Activated CD4-positive, alpha-beta T cell treated with anti-CD3 and anti-CD28 coated beads for 24 hours (primary cell): ENCODE results near the gene MUC21.
"Not testable (repeated sequence)": the region's sequence is repeated elsewhere in the genome, so short reads cannot be mapped to it uniquely, and the experiment has no call there.

ENCODE experiments used
- DNase-seq, 2 donors: peaks; one replicate each; pipeline ENCODE4 v3.0.0-alpha.2; 2020; ENCODE audit warnings: low read depth in 2 of 2

MUC21 gene

DNA sequence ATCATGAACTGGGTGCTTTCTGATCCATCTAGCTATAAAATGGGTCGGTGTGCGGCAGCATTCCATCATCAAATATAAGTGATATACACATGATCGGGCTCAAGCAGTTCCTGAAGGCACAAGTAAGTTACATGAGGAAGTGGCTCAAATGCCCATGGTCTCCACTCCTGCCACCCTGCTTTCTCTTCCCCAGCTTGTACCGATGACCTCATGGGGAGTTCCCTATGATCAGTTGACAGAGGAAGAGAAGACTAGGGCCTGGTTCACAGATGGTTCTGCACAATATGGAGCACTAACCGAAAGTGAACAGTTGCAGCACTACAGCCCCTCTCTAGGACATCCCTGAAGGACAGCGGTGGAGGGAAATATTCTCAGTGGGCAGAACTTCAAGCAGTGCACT, 14.3 kb upstream of the MUC21 start:
- DNase-seq = not testable (repeated sequence)

DNA sequence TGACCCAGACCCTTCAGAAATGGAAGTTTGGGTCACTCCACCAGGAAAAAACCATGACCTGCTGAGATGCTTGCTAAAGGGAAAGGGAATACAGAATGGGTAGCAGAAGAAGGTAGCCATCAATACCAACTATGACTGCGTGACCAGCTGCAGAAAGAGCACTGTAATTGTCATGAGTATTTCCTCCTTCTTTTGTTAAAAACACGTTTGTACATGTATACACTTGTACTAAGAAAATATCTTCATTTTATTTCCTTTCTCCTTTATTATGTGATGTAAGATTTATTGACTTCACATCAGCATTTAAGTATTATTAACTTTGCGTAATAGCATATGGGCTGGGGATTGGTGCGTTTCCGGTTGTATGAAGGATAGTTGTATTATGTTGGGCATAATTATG, 12.6 kb upstream of the MUC21 start:
- no peak for DNase-seq

DNA sequence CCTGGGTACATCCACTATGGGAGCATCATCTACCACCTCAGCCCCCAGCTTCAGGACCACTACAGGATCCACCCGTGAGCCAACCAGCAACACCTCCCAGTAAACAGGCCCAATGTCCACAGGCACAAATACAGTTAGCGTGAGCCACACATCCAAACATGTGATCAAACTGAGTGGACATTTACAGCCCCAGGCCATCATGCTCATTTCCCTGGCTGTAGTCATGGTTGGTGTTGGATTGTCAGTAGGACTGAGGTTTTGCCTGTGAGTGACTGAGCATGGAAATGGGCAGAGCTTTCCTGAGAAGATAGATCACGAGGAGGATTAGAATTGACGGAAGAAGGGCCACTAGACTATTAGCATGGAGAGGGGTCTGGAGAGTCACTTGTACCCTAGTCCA, 10.7 kb upstream of the MUC21 start:
- no peak for DNase-seq

DNA sequence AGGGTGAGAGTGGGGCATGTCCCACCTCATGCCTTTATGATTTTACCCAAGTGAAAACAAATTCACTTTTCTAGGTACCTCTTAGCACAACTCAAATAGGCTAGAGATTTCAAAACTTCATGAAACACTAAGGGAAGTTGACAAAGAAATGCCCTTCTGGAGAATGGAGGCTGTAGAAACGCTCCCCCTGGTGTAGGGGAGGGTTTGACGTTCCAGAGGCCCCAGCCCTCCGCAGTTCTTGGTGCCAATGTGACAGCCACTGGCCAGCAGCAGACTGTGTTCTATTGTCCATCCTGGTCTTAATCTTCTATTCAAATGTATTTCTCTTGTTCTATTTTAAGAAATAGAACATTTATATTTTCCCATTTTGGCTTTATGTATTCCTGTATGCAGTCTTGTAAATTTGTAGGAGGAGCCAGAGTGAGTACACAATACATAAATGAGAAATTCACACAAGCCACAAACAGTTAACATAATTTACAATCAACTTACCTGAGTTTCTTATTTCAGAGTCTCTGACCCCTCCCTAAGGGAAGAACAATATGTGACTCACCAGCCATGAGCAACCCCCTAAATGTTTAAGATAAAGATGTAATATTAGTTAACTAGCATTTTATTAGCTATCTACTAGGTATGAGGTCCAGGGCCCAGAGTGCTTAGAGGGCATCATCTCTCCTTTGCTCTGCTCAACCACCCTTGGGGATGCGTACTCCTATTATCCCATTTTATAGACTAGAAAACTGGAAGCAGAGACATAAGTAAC, 8.8 kb upstream of the MUC21 start:
- no peak for DNase-seq

DNA sequence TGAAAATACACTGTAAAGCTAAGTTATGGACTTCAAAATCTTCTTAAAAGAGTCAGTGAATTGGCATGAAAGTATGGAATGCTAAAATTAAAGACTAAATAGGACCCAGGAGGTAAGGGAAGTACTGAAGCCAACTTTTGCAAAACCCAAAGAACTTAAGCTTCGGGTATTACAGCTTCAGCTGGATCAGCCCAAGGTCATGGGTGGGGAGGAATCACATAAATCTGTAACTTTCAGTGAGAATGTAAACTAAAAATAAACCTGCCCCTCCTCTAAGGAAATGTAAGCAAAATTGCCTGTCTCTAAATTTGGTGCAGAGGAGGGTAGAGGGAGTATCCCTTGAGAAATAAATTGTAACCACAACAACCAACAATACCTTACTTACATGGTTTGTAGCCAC, 4.4 kb upstream of the MUC21 start:
- no peak for DNase-seq

DNA sequence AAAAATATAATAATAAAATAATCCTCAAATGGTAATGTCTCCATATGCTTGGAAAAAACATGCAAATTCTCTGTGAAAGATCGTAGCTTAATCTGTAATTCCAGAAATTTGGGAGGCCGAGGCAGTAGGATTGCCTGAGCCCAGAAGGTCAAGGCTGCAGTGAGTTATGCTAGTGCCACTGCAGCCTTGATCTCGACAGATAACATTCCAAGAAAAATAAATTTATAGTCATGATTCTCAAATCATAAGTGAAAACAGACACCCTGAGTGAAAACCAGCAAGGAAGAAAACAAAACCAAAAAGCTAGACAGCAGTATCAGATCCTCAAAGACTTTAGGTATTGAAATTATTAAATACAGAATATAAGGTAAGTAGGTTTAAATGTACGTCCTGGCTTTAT, 3.8 kb upstream of the MUC21 start:
- DNase-seq = no peak

DNA sequence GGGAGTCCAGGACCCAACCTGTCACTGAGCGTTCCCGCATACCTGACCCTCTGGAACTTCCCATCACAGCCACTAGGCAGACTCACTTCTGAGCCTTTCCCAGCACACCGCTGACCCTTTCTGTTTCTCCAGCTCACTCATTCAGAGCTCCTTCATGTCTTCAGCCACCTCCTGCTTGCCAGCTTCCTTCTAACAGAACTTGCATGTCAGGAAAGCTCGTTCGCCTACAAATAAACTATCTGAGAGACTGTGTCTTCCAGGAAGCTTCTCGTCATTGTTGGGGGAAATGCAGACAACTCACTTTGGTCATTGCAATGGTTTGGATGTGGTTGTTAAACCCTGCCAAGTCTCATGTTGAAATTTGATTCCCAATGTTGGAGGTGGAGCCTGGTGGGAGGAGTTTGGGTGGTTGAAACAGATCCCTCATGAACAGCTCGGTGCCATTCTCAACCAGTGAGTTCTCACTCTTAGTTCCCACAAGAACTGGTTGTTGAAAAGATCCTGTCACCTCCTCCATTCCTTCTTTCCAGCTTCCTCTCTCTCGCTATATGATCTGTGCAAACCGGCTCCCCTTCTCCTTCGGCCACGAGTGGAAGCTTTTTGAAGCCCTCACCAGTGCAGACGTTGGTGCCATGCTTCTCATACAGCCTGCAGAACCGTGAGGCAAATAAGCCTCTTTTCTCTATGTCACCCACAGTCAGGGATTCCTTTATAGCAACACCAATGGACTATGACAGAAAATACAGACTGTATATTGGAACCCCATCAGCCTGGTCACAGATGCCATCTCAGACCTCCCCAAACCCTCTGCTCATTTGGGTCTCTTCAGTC, 1.4 kb upstream of the MUC21 start:
- DNase-seq = no peak

DNA sequence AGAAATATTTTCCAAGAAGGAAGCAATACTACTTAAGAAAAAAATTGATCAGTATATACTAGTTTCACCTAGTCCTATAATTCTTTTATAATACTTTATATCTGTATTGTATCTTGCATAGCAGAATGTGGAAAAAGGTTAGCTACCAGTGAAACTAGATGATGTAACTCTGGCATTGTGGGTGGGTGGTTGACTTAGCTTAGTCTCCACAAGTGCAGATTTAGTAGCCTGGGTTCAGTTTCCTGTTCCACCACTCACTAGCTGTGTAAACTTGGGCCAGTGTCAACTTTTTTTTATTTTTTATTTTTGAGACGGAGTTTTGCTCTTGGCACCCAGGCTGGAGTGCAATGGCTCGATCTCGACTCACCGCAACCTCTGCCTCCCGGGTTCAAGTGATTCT, 2.0 kb downstream of the MUC21 start:
- DNase-seq = no peak

DNA sequence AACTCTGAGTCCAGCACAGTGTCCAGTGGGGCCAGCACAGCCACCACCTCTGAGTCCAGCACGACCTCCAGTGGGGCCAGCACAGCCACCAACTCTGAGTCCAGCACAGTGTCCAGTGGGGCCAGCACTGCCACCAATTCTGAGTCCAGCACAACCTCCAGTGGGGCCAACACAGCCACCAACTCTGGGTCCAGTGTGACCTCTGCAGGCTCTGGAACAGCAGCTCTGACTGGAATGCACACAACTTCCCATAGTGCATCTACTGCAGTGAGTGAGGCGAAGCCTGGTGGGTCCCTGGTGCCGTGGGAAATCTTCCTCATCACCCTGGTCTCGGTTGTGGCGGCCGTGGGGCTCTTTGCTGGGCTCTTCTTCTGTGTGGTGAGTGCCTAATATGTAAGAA, 3.8 kb downstream of the MUC21 start:
- no peak for DNase-seq

DNA sequence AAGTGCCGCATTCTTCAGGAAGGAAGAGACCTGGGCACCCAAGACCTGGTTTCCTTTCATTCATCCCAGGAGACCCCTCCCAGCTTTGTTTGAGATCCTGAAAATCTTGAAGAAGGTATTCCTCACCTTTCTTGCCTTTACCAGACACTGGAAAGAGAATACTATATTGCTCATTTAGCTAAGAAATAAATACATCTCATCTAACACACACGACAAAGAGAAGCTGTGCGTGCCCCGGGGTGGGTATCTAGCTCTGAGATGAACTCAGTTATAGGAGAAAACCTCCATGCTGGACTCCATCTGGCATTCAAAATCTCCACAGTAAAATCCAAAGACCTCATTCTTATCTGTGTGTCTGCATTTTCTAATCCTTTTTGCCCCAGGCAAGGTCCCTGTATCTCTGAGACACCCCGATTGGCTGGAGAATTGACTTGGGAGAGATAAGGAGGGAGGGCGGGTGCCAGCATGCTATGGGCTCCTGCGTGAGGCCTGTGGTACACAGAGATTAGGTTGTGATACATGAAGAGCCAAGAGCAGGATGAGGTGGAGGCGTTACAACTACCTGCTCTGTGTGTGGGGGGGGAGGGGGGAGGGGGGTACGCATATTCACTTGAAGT, 4.8 kb downstream of the MUC21 start:
- no peak for DNase-seq

DNA sequence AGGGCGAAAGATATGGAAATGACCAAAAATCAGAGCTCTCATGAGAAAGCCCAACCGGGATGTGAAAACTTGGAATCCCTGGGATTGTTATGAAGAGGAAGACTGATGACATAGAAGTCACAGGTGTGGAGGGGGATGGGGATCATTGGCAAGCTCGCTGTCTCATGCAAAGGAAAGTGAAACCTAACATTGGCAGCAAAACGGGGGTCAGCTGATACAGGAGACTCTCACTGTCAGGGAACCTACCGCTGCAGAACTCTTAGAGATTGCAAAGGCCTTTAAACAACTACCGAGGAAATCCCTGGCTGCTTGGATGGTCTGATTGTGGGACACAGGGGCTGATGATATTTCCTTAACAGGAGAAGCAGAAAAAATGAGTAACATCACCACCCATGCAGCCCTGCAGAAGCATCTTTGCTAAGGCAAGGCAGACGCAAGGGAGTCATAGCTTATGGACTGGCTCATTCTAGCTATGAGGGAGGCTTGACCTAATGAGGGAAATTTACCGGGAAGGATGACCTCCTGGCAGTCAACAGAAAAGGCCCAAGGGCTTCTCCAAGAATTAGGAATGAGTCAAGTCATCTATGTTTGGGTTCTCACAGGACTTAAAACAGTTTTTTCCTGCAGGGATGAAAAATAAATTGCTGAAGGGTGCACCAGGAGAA, 7.0 kb downstream of the MUC21 start:
- DNase-seq = no peak

DNA sequence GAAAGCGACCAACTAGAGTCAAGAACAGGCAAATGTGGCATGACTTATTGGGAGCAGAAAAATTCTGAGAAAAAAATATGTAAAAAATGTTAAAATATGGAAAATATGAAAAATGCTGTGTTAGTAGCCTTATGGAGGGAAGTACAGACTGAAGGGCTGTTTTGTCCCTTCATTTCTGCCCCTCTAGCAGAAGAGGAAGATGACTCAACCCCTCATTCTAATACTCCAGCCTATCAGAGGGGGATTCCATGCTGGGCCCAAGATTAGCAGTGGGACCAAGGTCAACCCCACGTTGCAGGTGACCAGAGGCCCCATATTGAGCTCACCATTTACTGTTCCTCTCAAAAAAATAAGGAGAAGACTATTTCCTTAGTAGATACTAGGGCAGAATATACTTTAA, 8.4 kb downstream of the MUC21 start:
- DNase-seq = no peak

DNA sequence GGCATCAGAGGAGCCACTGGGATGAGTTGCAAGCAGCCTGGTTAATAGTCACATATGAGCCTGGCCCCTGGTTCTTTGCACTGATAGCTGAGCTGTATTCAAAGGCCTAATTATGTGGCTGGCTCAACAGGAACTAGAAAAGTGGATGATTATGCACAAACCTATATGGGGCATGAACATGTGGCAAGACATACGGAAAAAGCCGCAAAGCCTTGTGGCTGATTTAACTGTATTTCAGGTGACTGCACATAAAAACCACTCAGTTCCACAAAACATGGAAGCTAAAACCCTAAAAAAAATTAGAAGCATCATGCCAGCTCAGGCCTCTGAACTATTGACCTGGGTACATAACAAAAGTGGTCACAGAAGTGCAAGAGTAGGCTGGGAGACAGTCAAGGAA, 13.8 kb downstream of the MUC21 start:
- DNase-seq = no peak

DNA sequence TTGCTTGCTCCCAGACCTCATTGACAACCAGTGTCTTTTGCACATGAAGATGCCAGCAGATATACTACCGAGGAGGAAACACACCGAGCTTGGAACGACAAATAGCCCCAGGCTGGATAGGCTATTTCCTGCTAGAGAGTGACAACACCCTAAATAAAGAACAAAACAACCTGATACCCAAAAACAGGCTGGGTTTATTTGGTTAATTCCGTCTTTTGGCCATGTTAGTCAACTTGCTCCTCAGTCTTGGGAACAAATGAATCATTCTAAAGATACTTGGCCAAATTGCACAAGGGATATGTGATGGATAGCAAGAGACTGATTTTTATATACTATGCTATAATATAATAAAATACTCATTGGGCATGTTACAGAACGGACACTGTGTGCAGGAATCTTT, 15.3 kb downstream of the MUC21 start:
- DNase-seq = no peak

DNA sequence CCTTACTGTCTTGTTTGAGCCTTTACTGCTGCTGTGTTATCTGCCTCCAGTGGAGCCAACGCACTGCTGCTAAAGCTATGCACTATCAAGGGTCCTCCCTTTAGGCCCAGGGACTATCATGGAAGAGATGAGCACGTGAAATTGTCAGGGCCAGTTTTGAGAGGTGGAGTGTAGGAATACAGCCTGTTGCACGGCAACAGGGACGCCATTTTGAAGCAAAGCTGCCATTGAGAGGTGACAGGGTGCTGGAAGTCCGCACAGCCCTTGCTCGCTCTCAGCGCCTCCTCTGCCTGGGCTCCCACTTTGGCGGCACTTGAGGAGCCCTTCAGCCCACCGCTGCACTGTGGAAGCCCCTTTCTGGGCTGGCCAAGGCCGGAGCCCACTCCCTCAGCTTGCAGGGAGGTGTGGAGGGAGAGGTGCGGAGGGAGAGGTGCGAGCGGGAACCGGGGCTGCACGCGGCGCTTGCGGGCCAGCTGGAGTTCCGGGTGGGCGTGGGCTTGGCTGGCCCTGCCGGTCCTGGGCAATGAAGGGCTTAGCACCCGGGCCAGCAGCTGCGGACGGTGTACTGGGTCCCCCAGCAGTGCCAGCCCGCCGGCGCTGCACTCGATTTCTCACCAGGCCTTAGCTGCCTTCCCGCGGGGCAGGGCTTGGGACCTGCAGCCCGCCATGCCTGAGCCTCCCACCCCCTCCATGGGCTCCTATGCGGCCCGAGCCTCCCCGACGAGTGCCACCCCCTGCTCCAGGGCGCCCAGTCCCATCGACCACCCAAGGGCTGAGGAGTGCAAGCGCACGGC, 16.7 kb downstream of the MUC21 start:
- not testable (repeated sequence) for DNase-seq

DNA sequence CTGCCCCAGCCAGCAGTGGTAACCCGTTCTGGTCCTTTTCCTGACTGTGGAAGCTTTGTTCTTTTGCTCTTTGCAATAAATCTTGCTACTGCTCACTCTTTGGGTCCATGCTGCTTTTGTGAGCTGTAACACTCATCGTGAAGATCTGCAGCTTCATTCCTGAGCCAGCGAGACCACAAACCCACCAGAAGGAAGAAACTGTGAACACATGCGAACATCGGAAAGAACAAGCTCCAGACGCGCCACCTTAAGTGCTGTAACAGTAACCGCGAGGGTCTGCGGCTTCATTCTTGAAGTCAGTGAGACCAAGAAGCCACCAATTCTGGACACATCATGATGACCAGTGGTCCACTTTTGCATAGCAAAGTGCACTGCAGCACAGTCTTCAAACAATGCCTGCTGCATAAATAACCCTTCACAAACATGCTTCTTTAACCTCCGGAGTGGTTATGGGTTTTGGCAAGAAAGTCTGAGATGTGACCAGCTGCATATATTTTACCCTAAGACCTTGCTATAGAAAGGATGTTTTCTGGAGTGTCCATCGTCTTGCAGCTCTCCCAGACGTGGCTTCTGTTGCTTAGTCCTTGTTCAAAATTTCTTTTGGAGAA, 17.9 kb downstream of the MUC21 start:
- DNase-seq = no peak

DNA sequence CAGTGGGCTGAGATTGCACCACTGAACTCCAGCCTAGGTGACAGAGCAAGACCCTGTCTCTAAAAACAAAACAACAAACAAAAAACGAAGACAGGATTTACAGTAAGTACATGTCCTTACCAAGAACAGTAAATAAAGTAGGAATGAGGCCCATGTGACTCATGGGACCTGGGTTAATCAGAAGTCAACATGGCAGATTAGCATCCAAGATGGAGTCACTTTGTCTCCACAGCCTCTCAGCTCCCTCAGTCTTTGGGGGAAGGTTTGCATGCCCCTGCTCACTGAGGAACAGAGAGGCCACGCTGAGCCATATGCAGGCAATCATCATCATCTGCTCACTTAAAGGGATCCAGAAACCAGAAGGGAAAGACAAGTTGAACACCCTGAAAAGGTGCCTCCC, 19.0 kb downstream of the MUC21 start:
- DNase-seq = no peak

DNA sequence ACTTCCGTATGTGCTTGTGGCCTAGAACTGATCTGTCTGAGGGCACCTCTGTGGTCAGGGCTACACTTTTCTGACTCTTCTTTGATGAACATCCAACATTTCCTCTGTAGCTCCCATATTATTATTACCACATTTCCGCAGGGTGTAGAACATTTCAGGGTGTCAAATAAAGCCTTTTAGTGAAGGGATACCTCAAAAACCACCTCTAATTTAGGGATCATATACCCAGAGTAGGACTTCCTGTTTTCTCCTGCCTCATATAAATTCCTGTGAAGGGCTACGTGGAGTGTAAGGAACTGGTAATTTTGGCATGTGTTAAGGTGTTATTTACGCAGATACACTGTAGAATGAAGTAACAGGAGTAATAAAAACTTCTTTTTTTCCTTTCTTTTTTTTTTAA, 21.3 kb downstream of the MUC21 start:
- DNase-seq = no peak

DNA sequence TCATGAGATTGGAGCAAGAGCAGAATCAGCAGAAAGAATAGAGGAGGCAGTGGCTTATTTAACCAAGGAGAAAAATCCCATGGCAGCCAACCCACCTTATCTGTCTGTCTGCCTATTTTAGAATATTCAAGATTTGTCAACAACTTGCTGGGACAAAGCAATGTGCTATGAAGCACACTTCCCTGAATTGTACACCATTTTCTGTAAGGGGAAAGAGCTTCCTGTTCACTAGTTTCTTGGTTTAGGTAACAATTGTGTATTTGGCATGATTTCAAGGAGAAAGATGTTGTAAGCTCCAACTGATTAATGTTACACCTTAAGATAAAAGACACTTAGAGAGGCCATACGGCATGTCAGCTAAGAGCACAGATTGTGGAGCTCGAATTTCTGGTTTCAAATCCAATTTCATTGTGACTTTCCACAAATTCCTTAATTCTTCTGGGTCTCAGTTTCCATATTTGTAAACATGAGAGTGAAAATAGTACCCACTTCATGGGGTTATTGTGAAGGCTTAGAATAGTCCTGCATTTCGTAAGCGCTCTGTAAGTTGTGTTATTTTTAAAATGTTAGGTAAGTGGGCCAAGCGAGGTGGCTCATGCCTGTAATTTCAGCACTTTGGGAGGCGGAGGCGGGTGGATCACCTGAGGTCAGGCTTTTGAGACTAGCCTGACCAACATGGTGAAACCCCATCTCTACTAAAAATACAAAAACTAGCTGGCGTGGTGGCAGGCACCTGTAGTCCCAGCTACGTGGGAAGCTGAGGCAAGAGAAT, 21.9 kb downstream of the MUC21 start:
- no peak for DNase-seq

DNA sequence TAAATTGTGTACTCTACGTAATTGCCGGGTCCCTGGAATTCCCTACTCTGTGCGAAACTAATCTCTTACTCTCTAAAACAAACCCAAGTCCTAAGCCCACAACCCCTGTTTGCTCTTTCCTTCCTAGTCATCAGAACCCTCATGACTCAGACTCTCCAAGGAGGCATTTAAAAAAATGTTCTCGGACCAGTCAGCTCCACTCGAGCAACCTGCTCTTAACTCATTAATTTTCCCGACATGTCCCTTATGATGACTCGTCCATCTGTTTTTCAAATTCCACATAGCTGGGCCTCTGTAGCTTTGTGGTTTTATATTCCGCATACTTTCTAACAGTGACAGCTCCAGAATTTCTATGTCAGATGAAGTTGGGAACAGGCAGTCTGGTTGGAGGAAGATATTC, 24.2 kb downstream of the MUC21 start:
- DNase-seq = no peak
